GM23338 (cell line): Measurements from ENCODE around the gene PGAP6. TPM values are rescaled to one million over a fixed set of nuclear protein-coding genes. Genes with fewer than 3 reads are reported as not detected.

Experiments
- ATAC-seq: fragments of 200-7000 bp; cut with Tn5 transposase; 3 replicates; pipeline ENCODE4 v1.9.1; 2020
- DNase-seq: peaks from one replicate; pipeline ENCODE4 v3.0.0-alpha.2; 2015; ENCODE audit warnings: low spot score
- H2AFZ ChIP-seq: fragments of 200-600 bp; sonication (generic); 2 replicates; pipeline ENCODE4 v1.8.0; 2016; ENCODE audit warnings: antibody characterized with exemption, mild to moderate bottlenecking, moderate library complexity
- H3F3A ChIP-seq: fragments of 200-600 bp; sonication (generic); replicated peaks from 2 replicates; pipeline ENCODE4 v1.8.0; 2017; ENCODE audit warnings: antibody characterized with exemption, mixed run types, low read depth
- H3K27ac ChIP-seq: fragments of 200-600 bp; sonication (generic); 2 replicates; pipeline ENCODE4 v1.6.1; 2016; ENCODE audit warnings: low read depth
- H3K27me3 ChIP-seq: fragments of 200-600 bp; sonication (generic); 2 replicates; pipeline ENCODE4 v1.8.0; 2016; ENCODE audit warnings: mild to moderate bottlenecking, mixed run types, moderate library complexity; ENCODE audit not compliant: insufficient read depth
- H3K36me3 ChIP-seq: fragments of 200-600 bp; sonication (generic); 2 replicates; pipeline ENCODE4 v1.8.0; 2016; ENCODE audit warnings: mild to moderate bottlenecking; ENCODE audit not compliant: insufficient read depth
- H3K4me1 ChIP-seq: fragments of 200-600 bp; sonication (generic); 2 replicates; pipeline ENCODE4 v1.8.0; 2016; ENCODE audit warnings: mild to moderate bottlenecking, moderate library complexity; ENCODE audit not compliant: insufficient read depth
- H3K4me2 ChIP-seq: fragments of 200-600 bp; sonication (generic); 2 replicates; pipeline ENCODE4 v1.7.1; 2017; ENCODE audit warnings: mixed run types
- H3K4me3 ChIP-seq: fragments of 200-600 bp; sonication (generic); 2 replicates; pipeline ENCODE4 v1.6.1; 2016; ENCODE audit warnings: mixed run types
- H3K79me2 ChIP-seq: fragments of 200-600 bp; sonication (generic); replicated peaks from 2 replicates; pipeline ENCODE4 v1.8.0; 2017; ENCODE audit warnings: mild to moderate bottlenecking; ENCODE audit not compliant: insufficient read depth
- H3K9me2 ChIP-seq: fragments of 200-600 bp; sonication (generic); 2 replicates; pipeline ENCODE4 v1.8.0; 2017; ENCODE audit not compliant: insufficient read depth
- H4K20me1 ChIP-seq: fragments of 200-600 bp; sonication (generic); replicated peaks from 2 replicates; pipeline ENCODE4 v1.8.0; 2017; ENCODE audit warnings: mild to moderate bottlenecking; ENCODE audit not compliant: insufficient read depth
- H3K27ac Mint-ChIP-seq: 2 replicates; pipeline ENCODE4 v1.8.0; 2020; ENCODE audit warnings: inconsistent platforms, mild to moderate bottlenecking, moderate library complexity, mixed read lengths
- H3K27me3 Mint-ChIP-seq: 3 replicates; pipeline ENCODE4 v1.8.0; 2022; ENCODE audit warnings: low read depth, mild to moderate bottlenecking, moderate library complexity, mixed read lengths, inconsistent platforms; ENCODE audit not compliant: insufficient read depth, poor library complexity
- H3K36me3 Mint-ChIP-seq: 3 replicates; pipeline ENCODE4 v1.8.0; 2021; ENCODE audit warnings: low read depth, mild to moderate bottlenecking, inconsistent platforms, moderate library complexity, mixed read lengths
- H3K4me1 Mint-ChIP-seq: 3 replicates; pipeline ENCODE4 v1.8.0; 2020; ENCODE audit warnings: mild to moderate bottlenecking, inconsistent platforms, mixed read lengths
- H3K4me3 Mint-ChIP-seq: 3 replicates; pipeline ENCODE4 v1.8.0; 2021; ENCODE audit warnings: moderate library complexity, mild to moderate bottlenecking, inconsistent platforms, mixed read lengths
- H3K9me3 Mint-ChIP-seq: 3 replicates; pipeline ENCODE4 v1.8.0; 2020; ENCODE audit warnings: moderate library complexity, mild to moderate bottlenecking, inconsistent platforms, mixed read lengths
- CREB1 ChIP-seq: fragments of 250-450 bp; sonication (Bioruptor Pico); IDR thresholded peaks from 2 replicates; pipeline ENCODE4 v1.5.0; 2020; ENCODE audit warnings: low read depth, mild to moderate bottlenecking, moderate library complexity
- EZH2 ChIP-seq: fragments of 200-600 bp; sonication (generic); IDR thresholded peaks from one replicate; pipeline ENCODE4 v1.8.0; 2017; ENCODE audit warnings: antibody characterized with exemption, mild to moderate bottlenecking, low read depth; ENCODE audit not compliant: unreplicated experiment
- EZH2phosphoT487 ChIP-seq: fragments of 200-600 bp; sonication (generic); IDR thresholded peaks from one replicate; pipeline ENCODE4 v1.8.1; 2018; ENCODE audit warnings: antibody characterized with exemption; ENCODE audit not compliant: unreplicated experiment
- JUNB ChIP-seq: IDR thresholded peaks from one replicate; pipeline ENCODE4 v1.6.1; 2016; ENCODE audit warnings: antibody characterized with exemption; ENCODE audit not compliant: unreplicated experiment
- POLR2AphosphoS5 ChIP-seq: IDR thresholded peaks from 2 replicates; pipeline ENCODE4 v1.6.1; 2016; ENCODE audit warnings: antibody characterized with exemption, low read depth
- REST ChIP-seq: IDR thresholded peaks from one replicate; pipeline ENCODE4 v1.6.1; 2018; ENCODE audit warnings: antibody characterized with exemption; ENCODE audit not compliant: unreplicated experiment
- STAT1 ChIP-seq: IDR thresholded peaks from one replicate; pipeline ENCODE4 v1.6.1; 2016; ENCODE audit warnings: antibody characterized with exemption; ENCODE audit not compliant: unreplicated experiment
- ZNF462 ChIP-seq: fragments of 250-450 bp; sonication (Bioruptor Pico); IDR thresholded peaks from 2 replicates; pipeline ENCODE4 v1.5.0; 2020; ENCODE audit warnings: mild to moderate bottlenecking, moderate library complexity
- polyA plus RNA-seq: library from polyadenylated mRNA; unstranded; fragments of >200 nt; fragmentation: Nextera tagmentation; extraction: Ambion mirVana; gene quantifications from 2 replicates; pipeline ENCODE4 v1.2.1, GENCODE V29; 2016
- total RNA-seq: library from RNA; depleted of rRNA; stranded (reverse); fragments of >200 nt; shearing (Covaris generic); gene quantifications from 2 replicates; pipeline ENCODE4 v1.2.3, GENCODE V29; 2014

Gene PGAP6
- total and polyA plus RNA-seq, 2 experiments from 2014 or later: 25.1 to 112 TPM

GRCh38 chr16:383326-384051 is 1.7 kb upstream of the PGAP6 start:
- peak overlapping the region; percentile 98 for H3K27ac ChIP-seq
- Mint-ChIP-seq H3K27me3 (peaks cover 41% of the 10 kb centered on the region), H3K9me3 (no peaks in the 10 kb centered on the region; the same call in 2 of the 3 replicates), H3K4me3 (peak overlapping the region; percentile 87), H3K27ac (peak overlapping the region; percentile 93), H3K36me3 (peaks cover 15% of the 10 kb centered on the region; the same call in 2 of the 3 replicates), H3K4me1 (peaks cover 45% of the 10 kb centered on the region)
- no peaks in the 10 kb centered on the region for H3K36me3 ChIP-seq
- H2AFZ ChIP-seq: no peak overlapping the region
- H3K4me3 ChIP-seq: peak overlapping the region; percentile 84
- peaks cover 39% of the 10 kb centered on the region for H3F3A ChIP-seq
- H3K4me1 ChIP-seq: peaks cover 42% of the 10 kb centered on the region
- H4K20me1 ChIP-seq: peaks cover 5% of the 10 kb centered on the region
- ATAC-seq (peak; percentile 44), DNase-seq (peak; percentile 90)
- peaks cover 29% of the 10 kb centered on the region for H3K79me2 ChIP-seq
- H3K9me2 ChIP-seq: no peaks in the 10 kb centered on the region
- TF ChIP-seq REST (no peak), STAT1 (no peak), ZNF462 (CRISPR knock-in tag) (no peak), JUNB (no peak), EZH2phosphoT487 (no peak), CREB1 (CRISPR knock-in tag) (no peak), POLR2AphosphoS5 (peak; percentile 44), EZH2 (no peak)
- peak overlapping the region; percentile 82 for H3K4me2 ChIP-seq
- H3K27me3 ChIP-seq: no peaks in the 10 kb centered on the region
